Neural progenitor cell (in vitro differentiated cells): ENCODE results near the gene CCDC171. TPM values are rescaled to one million over a fixed set of nuclear protein-coding genes. Genes with fewer than 3 reads are reported as not detected.

Experiments
- DNase-seq: peaks from one replicate; pipeline ENCODE4 v3.0.0-alpha.2; 2016; ENCODE audit warnings: low spot score
- H2AFZ ChIP-seq: fragments of 200-600 bp; sonication (generic); replicated peaks from 2 replicates; pipeline ENCODE4 v1.6.1; 2016; ENCODE audit warnings: antibody characterized with exemption
- H3F3A ChIP-seq: fragments of 200-600 bp; sonication (generic); 2 replicates; pipeline ENCODE4 v1.6.1; 2016; ENCODE audit warnings: antibody characterized with exemption, low read depth
- H3K27ac ChIP-seq: fragments of 200-600 bp; sonication (generic); 2 replicates; pipeline ENCODE4 v1.5.1; 2016; ENCODE audit warnings: mild to moderate bottlenecking
- H3K27me3 ChIP-seq: fragments of 200-600 bp; sonication (generic); 2 replicates; pipeline ENCODE4 v1.6.1; 2016; ENCODE audit warnings: mild to moderate bottlenecking, moderate library complexity
- H3K36me3 ChIP-seq: fragments of 200-600 bp; sonication (generic); 2 replicates; pipeline ENCODE4 v1.5.1; 2016
- H3K4me1 ChIP-seq: fragments of 200-600 bp; sonication (generic); 2 replicates; pipeline ENCODE4 v1.6.1; 2016; ENCODE audit warnings: mixed run types
- H3K4me2 ChIP-seq: fragments of 200-600 bp; sonication (generic); 2 replicates; pipeline ENCODE4 v1.6.1; 2016
- H3K4me3 ChIP-seq: fragments of 200-600 bp; sonication (generic); 2 replicates; pipeline ENCODE4 v1.5.1; 2016
- H3K79me2 ChIP-seq: fragments of 200-600 bp; sonication (generic); 2 replicates; pipeline ENCODE4 v1.6.1; 2016; ENCODE audit warnings: low read depth
- H3K9ac ChIP-seq: fragments of 200-600 bp; sonication (generic); 2 replicates; pipeline ENCODE4 v1.6.1; 2016
- H3K9me3 ChIP-seq: fragments of 200-600 bp; sonication (generic); 2 replicates; pipeline ENCODE4 v1.5.1; 2016; ENCODE audit warnings: low read depth
- H4K20me1 ChIP-seq: fragments of 200-600 bp; sonication (generic); 2 replicates; pipeline ENCODE4 v1.6.1; 2016; ENCODE audit warnings: low read depth
- H3K27ac Mint-ChIP-seq: 3 replicates; pipeline ENCODE4 v1.8.0; 2021; ENCODE audit warnings: mixed read lengths
- H3K27me3 Mint-ChIP-seq: 2 replicates; pipeline ENCODE4 v1.8.0; 2022; ENCODE audit warnings: low read depth, mild to moderate bottlenecking, inconsistent platforms, moderate library complexity, mixed read lengths; ENCODE audit not compliant: insufficient read depth
- H3K36me3 Mint-ChIP-seq: 3 replicates; pipeline ENCODE4 v1.8.0; 2021; ENCODE audit warnings: mixed read lengths
- H3K4me1 Mint-ChIP-seq: 3 replicates; pipeline ENCODE4 v1.8.0; 2021; ENCODE audit warnings: mixed read lengths
- H3K4me3 Mint-ChIP-seq: 3 replicates; pipeline ENCODE4 v1.8.0; 2021; ENCODE audit warnings: mild to moderate bottlenecking, moderate library complexity, mixed read lengths
- H3K9me3 Mint-ChIP-seq: 3 replicates; pipeline ENCODE4 v1.8.0; 2020; ENCODE audit warnings: mixed read lengths
- CTCF ChIP-seq: fragments of 200-600 bp; sonication (generic); IDR thresholded peaks from 2 replicates; pipeline ENCODE4 v1.5.1; 2017; ENCODE audit warnings: antibody characterized with exemption, mild to moderate bottlenecking
- EZH2 ChIP-seq: fragments of 200-600 bp; sonication (generic); IDR thresholded peaks from 2 replicates; pipeline ENCODE4 v1.6.1; 2017; ENCODE audit warnings: antibody characterized with exemption, mild to moderate bottlenecking, moderate library complexity
- EZH2phosphoT487 ChIP-seq: fragments of 200-600 bp; sonication (generic); IDR thresholded peaks from 2 replicates; pipeline ENCODE4 v1.6.1; 2017; ENCODE audit warnings: antibody characterized with exemption
- total RNA-seq: library from RNA; depleted of rRNA; stranded (reverse); fragments of >200 nt; gene quantifications from 2 replicates; pipeline ENCODE4 v1.2.3, GENCODE V29; 2015; ENCODE audit warnings: low replicate concordance

CCDC171 gene
- total RNA-seq, 1 donor from 2014 or later = 9.3 TPM

GRCh38 chr9:15999422-16000339 is 446.8 kb downstream of the CCDC171 start:
- Histone ChIP-seq H3K79me2 (no peaks in the 10 kb centered on the region), H3K4me3 (no peak overlapping the region), H3K9me3 (no peaks in the 10 kb centered on the region), H3K27me3 (no peaks in the 10 kb centered on the region), H2AFZ (no peak overlapping the region), H3K4me2 (no peak overlapping the region), H3K27ac (no peak overlapping the region), H3K36me3 (no peaks in the 10 kb centered on the region), H3F3A (no peaks in the 10 kb centered on the region), H3K4me1 (no peaks in the 10 kb centered on the region), H3K9ac (no peak overlapping the region), H4K20me1 (no peaks in the 10 kb centered on the region)
- H3K36me3 Mint-ChIP-seq = no peaks in the 10 kb centered on the region
- H3K4me1 Mint-ChIP-seq = peaks cover 6% of the 10 kb centered on the region
- no peak overlapping the region for H3K27ac Mint-ChIP-seq
- no peak overlapping the region for H3K4me3 Mint-ChIP-seq
- DNase-seq = no peak
- H3K9me3 Mint-ChIP-seq = peaks cover 2% of the 10 kb centered on the region
- H3K27me3 Mint-ChIP-seq = peaks cover 6% of the 10 kb centered on the region
- TF ChIP-seq CTCF (no peak), EZH2 (no peak), EZH2phosphoT487 (no peak)

- H3K4me2 ChIP-seq = no peak overlapping the region
- H3K9me3 Mint-ChIP-seq = peaks cover 2% of the 10 kb centered on the region
- H3K4me1 ChIP-seq = no peaks in the 10 kb centered on the region
- H3K27me3 ChIP-seq = no peaks in the 10 kb centered on the region
- H3K27ac Mint-ChIP-seq = no peak overlapping the region
- H3K9me3 ChIP-seq = no peaks in the 10 kb centered on the region
- no peak overlapping the region for H3K4me3 ChIP-seq
- no peak overlapping the region for H3K4me3 Mint-ChIP-seq
- H3K36me3 ChIP-seq = no peaks in the 10 kb centered on the region
- no peak overlapping the region for H3K9ac ChIP-seq
- no peaks in the 10 kb centered on the region for H4K20me1 ChIP-seq
- peaks cover 6% of the 10 kb centered on the region for H3K27me3 Mint-ChIP-seq
- no peaks in the 10 kb centered on the region for H3K79me2 ChIP-seq
- H3K27ac ChIP-seq = no peak overlapping the region
- DNase-seq = no peak
- no peak overlapping the region for H2AFZ ChIP-seq
- H3K4me1 Mint-ChIP-seq = peaks cover 6% of the 10 kb centered on the region
- H3K36me3 Mint-ChIP-seq = no peaks in the 10 kb centered on the region
- no peaks in the 10 kb centered on the region for H3F3A ChIP-seq
- TF ChIP-seq EZH2phosphoT487 (no peak), EZH2 (no peak), CTCF (no peak)
Measured at GRCh38 chr9:16000811-16001210, 448.0 kb downstream of the CCDC171 start.

- no peaks in the 10 kb centered on the region for H4K20me1 ChIP-seq
- H3K4me2 ChIP-seq = no peak overlapping the region
- H3K27me3 ChIP-seq = no peaks in the 10 kb centered on the region
- no peak overlapping the region for H3K9ac ChIP-seq
- no peaks in the 10 kb centered on the region for H3K79me2 ChIP-seq
- no peaks in the 10 kb centered on the region for H3F3A ChIP-seq
- H3K4me1 Mint-ChIP-seq = peaks cover 6% of the 10 kb centered on the region
- H3K36me3 Mint-ChIP-seq = no peaks in the 10 kb centered on the region
- peaks cover 6% of the 10 kb centered on the region for H3K27me3 Mint-ChIP-seq
- H3K4me3 Mint-ChIP-seq = no peak overlapping the region
- no peak overlapping the region for H3K27ac Mint-ChIP-seq
- no peaks in the 10 kb centered on the region for H3K4me1 ChIP-seq
- H3K4me3 ChIP-seq = no peak overlapping the region
- H3K9me3 Mint-ChIP-seq = no peaks in the 10 kb centered on the region
- H3K9me3 ChIP-seq = no peaks in the 10 kb centered on the region
- H2AFZ ChIP-seq = no peak overlapping the region
- H3K36me3 ChIP-seq = no peaks in the 10 kb centered on the region
- H3K27ac ChIP-seq = no peak overlapping the region
- TF ChIP-seq EZH2phosphoT487 (no peak), CTCF (no peak), EZH2 (no peak)
- DNase-seq = no peak
Measured at GRCh38 chr9:16001856-16002255, 449.0 kb downstream of the CCDC171 start.
